SK-N-MC (cell line): Measurements from ENCODE around the gene SULT1A2.

Experiments used
- EZH2 ChIP-seq: fragments of 200-600 bp; sonication (generic); IDR thresholded peaks from one replicate; pipeline ENCODE4 v1.6.1; 2017; ENCODE audit warnings: antibody characterized with exemption
- FOXP2 ChIP-seq: optimal IDR thresholded peaks from 2 replicates; pipeline ENCODE3; 2011; ENCODE audit warnings: mild to moderate bottlenecking, moderate library complexity; ENCODE audit not compliant: insufficient read depth; ENCODE audit errors: extremely low read length, control extremely low read depth
- POLR2AphosphoS5 ChIP-seq: IDR thresholded peaks from 2 replicates; pipeline ENCODE4 v1.6.1; 2012; ENCODE audit warnings: mild to moderate bottlenecking, low read depth, low read length, borderline replicate concordance

DNA sequence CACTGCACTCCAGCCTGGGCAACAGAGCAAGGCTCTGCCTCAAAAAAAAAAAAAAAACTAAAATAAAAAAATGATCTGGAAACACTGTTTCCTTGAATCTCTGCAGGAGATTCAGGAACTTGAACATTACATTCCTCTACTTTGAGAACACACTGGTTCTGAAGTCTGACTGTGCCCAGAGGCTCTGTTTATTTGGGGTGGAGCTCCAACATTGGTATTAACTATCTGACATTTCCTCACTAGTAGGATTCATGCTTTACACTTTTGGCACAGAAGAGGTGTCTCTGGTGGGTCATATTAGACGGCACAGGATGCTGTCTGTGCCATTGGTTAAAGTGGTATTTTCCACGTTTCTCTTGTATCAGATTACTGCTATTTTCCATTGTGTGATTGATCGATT is 10.4 kb downstream of the SULT1A2 start:
- no peak for TF ChIP-seq EZH2
- no peak for TF ChIP-seq POLR2AphosphoS5
- no peak for TF ChIP-seq FOXP2
